Body of pancreas (tissue), 4 donors: Measurements from ENCODE around the gene COL6A2. TPM values are rescaled to one million over a fixed set of nuclear protein-coding genes. Genes with fewer than 3 reads are reported as not detected.

Source experiments
- ATAC-seq: fragments of 150-250 bp; one replicate; pipeline ENCODE4 v1.9.1; 2016
- DNase-seq, 4 donors: peaks; one replicate each; pipeline ENCODE4 v3.0.0-alpha.2; 2019
- H3K27ac ChIP-seq, 4 donors: fragments of 200-600 bp; sonication (generic); 1 replicate in 3 of 4; 2 replicates in 1 of 4; pipeline versions ENCODE4 v1.5.1 to v1.6.1; 2016 to 2019; ENCODE audit warnings: mild to moderate bottlenecking in 1 of 4, mixed read lengths in 1 of 4, moderate library complexity in 1 of 4
- H3K27me3 ChIP-seq, 2 donors: fragments of 200-600 bp; sonication (generic); one replicate each; pipeline ENCODE4 v1.6.0; 2016; ENCODE audit warnings: mild to moderate bottlenecking in 1 of 2
- H3K36me3 ChIP-seq, 2 donors: fragments of 200-600 bp; sonication (generic); replicated peaks in 1 of 2; 2 replicates each; pipeline ENCODE4 v1.5.1; 2016; ENCODE audit warnings: low read depth in 2 of 2; ENCODE audit not compliant: insufficient read depth in 1 of 2
- H3K4me1 ChIP-seq: fragments of 200-600 bp; sonication (generic); one replicate; pipeline ENCODE4 v1.6.0; 2016
- H3K4me3 ChIP-seq, 2 donors: fragments of 200-600 bp; sonication (generic); 1 replicate in 1 of 2; 2 replicates in 1 of 2; pipeline ENCODE4 v1.5.1; 2016 to 2019
- H3K9me3 ChIP-seq, 3 donors: fragments of 200-600 bp; sonication (generic); 1 replicate in 2 of 3; 2 replicates in 1 of 3; pipeline ENCODE4 v1.5.1; 2016
- CTCF ChIP-seq, 7 experiments: fragments of 450-650 bp in 4 of 7; fragments of 200-600 bp in 3 of 7; sonication (generic) in 3 of 7; IDR thresholded peaks; one replicate each; pipeline ENCODE4 v1.5.1; 2016 to 2019; ENCODE audit warnings: antibody characterized with exemption in 7 of 7
- POLR2A ChIP-seq, 3 donors: fragments of 450-650 bp; IDR thresholded peaks; one replicate each; pipeline ENCODE4 v1.6.1; 2016; ENCODE audit warnings: antibody characterized with exemption in 3 of 3, mild to moderate bottlenecking in 2 of 3
- WGBS, 2 donors: methylation state at CpG; one replicate each; pipeline ENCODE4 v1.1.5; 2017; 5-methylcytosine and 5-hydroxymethylcytosine counted together
- intact Hi-C: fragments of 100-400 bp; cut with DNase I; formaldehyde crosslinking; loops from one replicate; pipeline ENCODE4 v1.15.1; 2023
- total RNA-seq, 2 donors: library from RNA; depleted of rRNA; stranded (reverse); fragments of >200 nt; gene quantifications; one replicate each; pipeline ENCODE4 v1.1.0, GENCODE V29; 2016

Gene COL6A2
- total RNA-seq, 2 donors from 2014 or later = 72.1 to 339 TPM

GRCh38 chr21:46125846-46126301 lies 28.0 kb downstream of the COL6A2 start:
- H3K4me3 ChIP-seq = no peak overlapping the region
- H3K9me3 ChIP-seq = no peaks in the 10 kb centered on the region
- ATAC-seq (no peak), DNase-seq (peak in 3 of 4 donors; percentile 2 to 9 (median 7))
- no peaks in the 10 kb centered on the region for H3K4me1 ChIP-seq
- H3K27ac ChIP-seq = no peak overlapping the region
- WGBS, 2 donors = 77 to 80% methylated on average over 42 to 47 of the region's 47 CpGs
- no peaks in the 10 kb centered on the region for H3K27me3 ChIP-seq
- intact Hi-C loops = no loop called here
- no peaks in the 10 kb centered on the region for H3K36me3 ChIP-seq
- TF ChIP-seq POLR2A (IDR thresholded peaks at IDR 0.05) (no peak), CTCF (IDR thresholded peaks at IDR 0.05) (no peak)

- Histone ChIP-seq H3K4me3 (no peak overlapping the region), H3K9me3 (no peaks in the 10 kb centered on the region), H3K27me3 (no peaks in the 10 kb centered on the region), H3K27ac (no peak overlapping the region), H3K36me3 (no peaks in the 10 kb centered on the region), H3K4me1 (no peaks in the 10 kb centered on the region)
- TF ChIP-seq POLR2A (IDR thresholded peaks at IDR 0.05) = no peak
- TF ChIP-seq CTCF (IDR thresholded peaks at IDR 0.05) = no peak
- DNase-seq (peak in 3 of 4 donors; percentile 4 to 7 (median 6)), ATAC-seq (no peak)
- WGBS, 2 donors = 49 to 72% methylated on average over 4 to 30 of the region's 32 CpGs
- intact Hi-C loops = no loop called here
Observed at GRCh38 chr21:46126309-46127238, 28.7 kb downstream of the COL6A2 start.

GRCh38 chr21:46127239-46128105 lies 29.6 kb downstream of the COL6A2 start:
- intact Hi-C loops = no loop called here
- Histone ChIP-seq H3K4me3 (no peak overlapping the region), H3K27me3 (no peaks in the 10 kb centered on the region), H3K36me3 (no peaks in the 10 kb centered on the region), H3K9me3 (no peaks in the 10 kb centered on the region), H3K27ac (no peak overlapping the region), H3K4me1 (no peaks in the 10 kb centered on the region)
- 76 to 84% methylated on average over 28 to 37 of the region's 40 CpGs for WGBS, 2 donors
- ATAC-seq = no peak
- DNase-seq = peak in 1 of 4 donors; percentile 7
- TF ChIP-seq POLR2A (IDR thresholded peaks at IDR 0.05) (no peak), CTCF (IDR thresholded peaks at IDR 0.05) (no peak)

- WGBS, 2 donors = 53 to 56% methylated on average over 16 to 23 of the region's 23 CpGs
- no peak for ATAC-seq
- no peak for TF ChIP-seq CTCF (IDR thresholded peaks at IDR 0.05)
- TF ChIP-seq POLR2A (IDR thresholded peaks at IDR 0.05) = no peak
- no peaks in the 10 kb centered on the region for H3K4me1 ChIP-seq
- no peaks in the 10 kb centered on the region for H3K27me3 ChIP-seq
- intact Hi-C loops = no loop called here
- H3K36me3 ChIP-seq = no peaks in the 10 kb centered on the region
- no peak overlapping the region for H3K27ac ChIP-seq
- no peaks in the 10 kb centered on the region for H3K9me3 ChIP-seq
- DNase-seq = no peak
- H3K4me3 ChIP-seq = no peak overlapping the region
Observed at GRCh38 chr21:46128106-46128932, 30.4 kb downstream of the COL6A2 start.
